Liver (tissue), 9 donors: Measurements from ENCODE around the gene CDK15. TPM values are rescaled to one million over a fixed set of nuclear protein-coding genes. Genes with fewer than 3 reads are reported as not detected.

Experiments used
- DNase-seq: peaks from one replicate; pipeline ENCODE4 v3.0.0-alpha.2; 2017; ENCODE audit warnings: low spot score
- H3K27ac ChIP-seq, 2 donors: one replicate each; pipeline ENCODE4 v1.7.0; 2013; ENCODE audit warnings: inconsistent platforms in 2 of 2, low read length in 2 of 2, control low read depth in 1 of 2, low read depth in 1 of 2, mild to moderate bottlenecking in 1 of 2
- H3K27me3 ChIP-seq, 4 donors: one replicate each; pipeline versions ENCODE4 v1.6.1 to v1.7.0; 2013; ENCODE audit warnings: low read length in 3 of 4, inconsistent platforms in 1 of 4, mild to moderate bottlenecking in 1 of 4, moderate library complexity in 1 of 4; ENCODE audit not compliant: control insufficient read depth in 4 of 4, insufficient read depth in 4 of 4
- H3K36me3 ChIP-seq, 4 donors: one replicate each; pipeline versions ENCODE4 v1.6.1 to v1.7.0; 2013; ENCODE audit warnings: low read length in 3 of 4, mild to moderate bottlenecking in 3 of 4, low read depth in 1 of 4, moderate library complexity in 1 of 4; ENCODE audit not compliant: control insufficient read depth in 4 of 4, insufficient read depth in 3 of 4
- H3K4me1 ChIP-seq, 4 donors: one replicate each; pipeline versions ENCODE4 v1.6.1 to v1.7.0; 2013; ENCODE audit warnings: low read length in 3 of 4, mild to moderate bottlenecking in 3 of 4, moderate library complexity in 1 of 4; ENCODE audit not compliant: control insufficient read depth in 4 of 4, insufficient read depth in 4 of 4
- H3K4me3 ChIP-seq, 3 donors: one replicate each; pipeline versions ENCODE4 v1.6.1 to v1.7.0; 2013; ENCODE audit warnings: low read length in 3 of 3, control low read depth in 1 of 3, low read depth in 1 of 3, mild to moderate bottlenecking in 1 of 3
- H3K9ac ChIP-seq, 2 donors: one replicate each; pipeline ENCODE4 v1.7.0; 2013; ENCODE audit warnings: low read length in 2 of 2, mild to moderate bottlenecking in 2 of 2, moderate library complexity in 2 of 2, control low read depth in 1 of 2, low read depth in 1 of 2
- H3K9me3 ChIP-seq, 4 donors: one replicate each; pipeline versions ENCODE4 v1.6.1 to v1.7.0; 2013; ENCODE audit warnings: low read length in 3 of 4; ENCODE audit not compliant: control insufficient read depth in 4 of 4
- EGR1 ChIP-seq, 2 donors: IDR thresholded peaks; 2 replicates each; pipeline ENCODE4 v1.6.1; 2016 to 2018; ENCODE audit warnings: antibody characterized with exemption in 2 of 2, low read depth in 2 of 2
- FOXA1 ChIP-seq: IDR thresholded peaks from 2 replicates; pipeline ENCODE4 v1.6.1; 2016; ENCODE audit warnings: antibody characterized with exemption
- FOXA2 ChIP-seq: IDR thresholded peaks from 2 replicates; pipeline ENCODE4 v1.6.1; 2016; ENCODE audit warnings: antibody characterized with exemption
- GABPA ChIP-seq, 2 donors: IDR thresholded peaks in 1 of 2; conservative IDR thresholded peaks in 1 of 2; 2 replicates each; pipeline ENCODE4 v1.6.1; 2016; ENCODE audit warnings: antibody characterized with exemption in 2 of 2, mild to moderate bottlenecking in 1 of 2, moderate library complexity in 1 of 2
- HNF4A ChIP-seq, 2 donors: conservative IDR thresholded peaks; 2 replicates each; pipeline ENCODE4 v1.6.1; 2016; ENCODE audit warnings: antibody characterized with exemption in 2 of 2, mild to moderate bottlenecking in 2 of 2
- HNF4G ChIP-seq: IDR thresholded peaks from 2 replicates; pipeline ENCODE4 v1.6.1; 2016; ENCODE audit warnings: antibody characterized with exemption
- JUND ChIP-seq, 2 donors: IDR thresholded peaks; 2 replicates each; pipeline ENCODE4 v1.6.1; 2016; ENCODE audit warnings: antibody characterized with exemption in 2 of 2
- NR2F2 ChIP-seq: IDR thresholded peaks from 2 replicates; pipeline ENCODE4 v1.6.1; 2016; ENCODE audit warnings: antibody characterized with exemption
- RAD21 ChIP-seq, 2 donors: IDR thresholded peaks; 2 replicates each; pipeline ENCODE4 v1.6.1; 2016; ENCODE audit warnings: antibody characterized with exemption in 2 of 2, mild to moderate bottlenecking in 2 of 2
- REST ChIP-seq: IDR thresholded peaks from 2 replicates; pipeline ENCODE4 v1.6.1; 2016; ENCODE audit warnings: antibody characterized with exemption, mild to moderate bottlenecking
- RXRA ChIP-seq, 2 donors: IDR thresholded peaks; 2 replicates each; pipeline ENCODE4 v1.6.1; 2017 to 2018; ENCODE audit warnings: antibody characterized with exemption in 2 of 2, mild to moderate bottlenecking in 1 of 2
- SP1 ChIP-seq: IDR thresholded peaks from 2 replicates; pipeline ENCODE4 v1.6.1; 2018; ENCODE audit warnings: antibody characterized with exemption, mild to moderate bottlenecking
- TAF1 ChIP-seq: conservative IDR thresholded peaks from 2 replicates; pipeline ENCODE4 v1.6.1; 2016; ENCODE audit warnings: antibody characterized with exemption, mild to moderate bottlenecking
- YY1 ChIP-seq: IDR thresholded peaks from 2 replicates; pipeline ENCODE4 v1.6.1; 2016; ENCODE audit warnings: antibody characterized with exemption, mild to moderate bottlenecking
- WGBS: extraction: QIAGEN DNeasy Blood & Tissue Kit; methylation state at CpG from one replicate; pipeline ENCODE4 v1.1.7; 2013; 5-methylcytosine and 5-hydroxymethylcytosine counted together
- polyA plus RNA-seq, 2 donors: library from polyadenylated mRNA; stranded (reverse) in 1 of 2; unstranded in 1 of 2; fragments of 200-250 nt in 1 of 2; fragments of >200 nt in 1 of 2; fragmentation: Nextera tagmentation in 1 of 2; extraction: Ambion mirVana in 1 of 2; gene quantifications; one replicate each; pipeline versions ENCODE4 v1.2.1 to v1.2.3, GENCODE V29; 2013 to 2015
- total RNA-seq, 2 donors: library from RNA; depleted of rRNA; stranded (reverse); fragments of >200 nt; gene quantifications; one replicate each; pipeline ENCODE4 v1.2.3, GENCODE V29; 2014
- TF ChIP-seq, protein P1 (sequence below): fragments of 150-350 bp; IDR thresholded peaks from 2 replicates; pipeline ENCODE4 v1.5.1; 2017; ENCODE audit warnings: improper control_type of control experiment, low read depth, low read length; ENCODE audit not compliant: missing input control
- TF ChIP-seq, protein P2 (sequence below): IDR thresholded peaks from 2 replicates; pipeline ENCODE4 v1.6.1; 2016; ENCODE audit warnings: antibody characterized with exemption
- TF ChIP-seq, protein P3 (sequence below): IDR thresholded peaks from 2 replicates; pipeline ENCODE4 v1.6.1; 2016; ENCODE audit warnings: antibody characterized with exemption
- TF ChIP-seq, protein P4 (sequence below): IDR thresholded peaks from 2 replicates; pipeline ENCODE4 v1.6.1; 2016; ENCODE audit warnings: antibody characterized with exemption
- donor health status: healthy.
- donor health status: healthy.
- donor health status: healthy.
- donor health status: healthy.
- donor health status: healthy.

CDK15 gene
- total and polyA plus RNA-seq, 4 donors = under 0.01 to 0.47 (median 0.06) TPM; not detected in 1

- no peaks in the 10 kb centered on the region for H3K36me3 ChIP-seq
- peaks cover 0 to 6% (median 2%) of the 10 kb centered on the region in 4 donors for H3K27me3 ChIP-seq
- H3K9ac ChIP-seq = no peak overlapping the region
- H3K9me3 ChIP-seq = no peaks in the 10 kb centered on the region
- H3K27ac ChIP-seq = no peak overlapping the region
- no peak overlapping the region for H3K4me3 ChIP-seq
- TF ChIP-seq, protein P1, sequence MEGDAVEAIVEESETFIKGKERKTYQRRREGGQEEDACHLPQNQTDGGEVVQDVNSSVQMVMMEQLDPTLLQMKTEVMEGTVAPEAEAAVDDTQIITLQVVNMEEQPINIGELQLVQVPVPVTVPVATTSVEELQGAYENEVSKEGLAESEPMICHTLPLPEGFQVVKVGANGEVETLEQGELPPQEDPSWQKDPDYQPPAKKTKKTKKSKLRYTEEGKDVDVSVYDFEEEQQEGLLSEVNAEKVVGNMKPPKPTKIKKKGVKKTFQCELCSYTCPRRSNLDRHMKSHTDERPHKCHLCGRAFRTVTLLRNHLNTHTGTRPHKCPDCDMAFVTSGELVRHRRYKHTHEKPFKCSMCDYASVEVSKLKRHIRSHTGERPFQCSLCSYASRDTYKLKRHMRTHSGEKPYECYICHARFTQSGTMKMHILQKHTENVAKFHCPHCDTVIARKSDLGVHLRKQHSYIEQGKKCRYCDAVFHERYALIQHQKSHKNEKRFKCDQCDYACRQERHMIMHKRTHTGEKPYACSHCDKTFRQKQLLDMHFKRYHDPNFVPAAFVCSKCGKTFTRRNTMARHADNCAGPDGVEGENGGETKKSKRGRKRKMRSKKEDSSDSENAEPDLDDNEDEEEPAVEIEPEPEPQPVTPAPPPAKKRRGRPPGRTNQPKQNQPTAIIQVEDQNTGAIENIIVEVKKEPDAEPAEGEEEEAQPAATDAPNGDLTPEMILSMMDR = no peak
- TF ChIP-seq HNF4G (no peak), SP1 (no peak), RXRA (IDR thresholded peaks at IDR 0.05) (no peak), HNF4A (conservative IDR thresholded peaks at IDR 0.05) (no peak), NR2F2 (no peak), RAD21 (IDR thresholded peaks at IDR 0.05) (no peak), GABPA (IDR thresholded peaks at IDR 0.05 in 1 of 2, conservative IDR thresholded peaks at IDR 0.05 in 1 of 2) (no peak), FOXA1 (no peak), FOXA2 (no peak), JUND (IDR thresholded peaks at IDR 0.05) (no peak), YY1 (no peak), REST (no peak), EGR1 (IDR thresholded peaks at IDR 0.05; ENCODE audit: low read depth in 2 of 2) (no peak), TAF1 (no peak)
- TF ChIP-seq, protein P2, sequence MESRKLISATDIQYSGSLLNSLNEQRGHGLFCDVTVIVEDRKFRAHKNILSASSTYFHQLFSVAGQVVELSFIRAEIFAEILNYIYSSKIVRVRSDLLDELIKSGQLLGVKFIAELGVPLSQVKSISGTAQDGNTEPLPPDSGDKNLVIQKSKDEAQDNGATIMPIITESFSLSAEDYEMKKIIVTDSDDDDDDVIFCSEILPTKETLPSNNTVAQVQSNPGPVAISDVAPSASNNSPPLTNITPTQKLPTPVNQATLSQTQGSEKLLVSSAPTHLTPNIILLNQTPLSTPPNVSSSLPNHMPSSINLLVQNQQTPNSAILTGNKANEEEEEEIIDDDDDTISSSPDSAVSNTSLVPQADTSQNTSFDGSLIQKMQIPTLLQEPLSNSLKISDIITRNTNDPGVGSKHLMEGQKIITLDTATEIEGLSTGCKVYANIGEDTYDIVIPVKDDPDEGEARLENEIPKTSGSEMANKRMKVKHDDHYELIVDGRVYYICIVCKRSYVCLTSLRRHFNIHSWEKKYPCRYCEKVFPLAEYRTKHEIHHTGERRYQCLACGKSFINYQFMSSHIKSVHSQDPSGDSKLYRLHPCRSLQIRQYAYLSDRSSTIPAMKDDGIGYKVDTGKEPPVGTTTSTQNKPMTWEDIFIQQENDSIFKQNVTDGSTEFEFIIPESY = no peak
- TF ChIP-seq, protein P3, sequence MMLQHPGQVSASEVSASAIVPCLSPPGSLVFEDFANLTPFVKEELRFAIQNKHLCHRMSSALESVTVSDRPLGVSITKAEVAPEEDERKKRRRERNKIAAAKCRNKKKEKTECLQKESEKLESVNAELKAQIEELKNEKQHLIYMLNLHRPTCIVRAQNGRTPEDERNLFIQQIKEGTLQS = no peak
- TF ChIP-seq, protein P4, sequence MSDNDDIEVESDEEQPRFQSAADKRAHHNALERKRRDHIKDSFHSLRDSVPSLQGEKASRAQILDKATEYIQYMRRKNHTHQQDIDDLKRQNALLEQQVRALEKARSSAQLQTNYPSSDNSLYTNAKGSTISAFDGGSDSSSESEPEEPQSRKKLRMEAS = no peak
- 67% methylated on average over 8 of the region's 8 CpGs for WGBS
- H3K4me1 ChIP-seq = no peaks in the 10 kb centered on the region
- DNase-seq = no peak
These were observed 77.5 kb downstream of the CDK15 start for GRCh38 chr2:201883606-201884369.
